ENCODE data around the gene FCRL2.

FCRL2 gene

GRCh38 chr1:157776971-157777391, at the start of gene FCRL2:
TSS of gene FCRL2 (minus strand) at chr1:157777132. CDS start at chr1:157777073, 59 bp downstream.
- no peak for DNase-seq

GRCh38 chr1:157820299-157820698, 43.4 kb upstream of the FCRL2 start:
- no peak for DNase-seq

- DNase-seq = no peak
Observed at GRCh38 chr1:157819896-157820295, 43.0 kb upstream of the FCRL2 start, which contains the start of gene FCRL1. TSS of gene FCRL1 (minus strand) at chr1:157820120. CDS start at chr1:157820037, 83 bp downstream.

- no peak for DNase-seq
Observed at GRCh38 chr1:157819215-157819614, 42.3 kb upstream of the FCRL2 start.

GRCh38 chr1:157813269-157813668, 36.3 kb upstream of the FCRL2 start:
- DNase-seq = no peak

GRCh38 chr1:157806431-157807149, 29.7 kb upstream of the FCRL2 start:
- DNase-seq = no peak

GRCh38 chr1:157803851-157804250, 26.9 kb upstream of the FCRL2 start:
- DNase-seq = peak in 1 of 56 donors; percentile 10

GRCh38 chr1:157799996-157800395, 23.1 kb upstream of the FCRL2 start:
- no peak for DNase-seq

- no peak for DNase-seq
Observed at GRCh38 chr1:157798211-157798610, 21.3 kb upstream of the FCRL2 start.

- DNase-seq = no peak
Observed at GRCh38 chr1:157785248-157785647, 8.3 kb upstream of the FCRL2 start.

- DNase-seq = no peak
Observed at GRCh38 chr1:157784801-157785200, 7.9 kb upstream of the FCRL2 start.

- DNase-seq = no peak
Observed at GRCh38 chr1:157782931-157783330, 6.0 kb upstream of the FCRL2 start.

GRCh38 chr1:157781048-157781447, 4.1 kb upstream of the FCRL2 start:
- no peak for DNase-seq

- DNase-seq = no peak
Observed at GRCh38 chr1:157775101-157775870, 1.6 kb downstream of the FCRL2 start.

GRCh38 chr1:157774412-157774811, 2.5 kb downstream of the FCRL2 start:
- no peak for DNase-seq

- no peak for DNase-seq
Observed at GRCh38 chr1:157773493-157774350, 3.2 kb downstream of the FCRL2 start.

- no peak for DNase-seq
Observed at GRCh38 chr1:157771661-157772425, 5.1 kb downstream of the FCRL2 start.

GRCh38 chr1:157770442-157771043, 6.4 kb downstream of the FCRL2 start:
- DNase-seq = no peak

- no peak for DNase-seq
Observed at GRCh38 chr1:157766792-157767191, 10.1 kb downstream of the FCRL2 start.

- no peak for DNase-seq
Observed at GRCh38 chr1:157758018-157758417, 18.9 kb downstream of the FCRL2 start.
